ENCODE results near the gene RBPJL. TPM values are rescaled to one million over a fixed set of nuclear protein-coding genes. Genes with fewer than 3 reads are reported as not detected.

The RBPJL gene
- total and polyA plus RNA-seq, 2 of the 8 experiments (the other 6 are each of a cell fraction or from before 2014, with no cell fraction given) = 0.67 to 1.3 TPM

DNA sequence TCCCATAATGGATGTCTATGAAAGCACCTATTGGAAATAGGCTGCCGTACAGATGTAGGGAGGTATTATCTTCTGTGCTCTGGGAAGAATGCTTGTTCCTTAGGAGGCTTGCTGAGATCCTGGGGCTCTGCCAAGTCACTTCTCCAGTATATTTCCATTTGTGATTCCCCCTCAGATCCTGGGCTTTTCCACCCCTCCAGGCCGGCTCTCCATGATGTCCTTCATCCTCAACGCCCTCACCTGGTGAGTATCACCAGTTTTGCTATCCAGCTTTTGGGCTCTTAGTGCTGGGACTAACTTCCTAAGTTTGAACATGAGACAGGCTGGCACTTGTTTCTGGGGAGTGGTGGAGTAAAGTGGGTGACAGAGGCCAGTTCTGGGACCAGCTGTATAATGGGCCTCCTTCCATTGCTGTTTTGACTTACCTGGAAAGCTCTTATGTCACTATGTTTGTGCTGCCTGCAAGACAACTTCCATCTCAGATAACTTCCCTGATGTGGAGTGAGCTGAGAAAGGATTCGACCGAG is 58.9 kb downstream of the RBPJL start (continued):
- TF ChIP-seq, protein P1, sequence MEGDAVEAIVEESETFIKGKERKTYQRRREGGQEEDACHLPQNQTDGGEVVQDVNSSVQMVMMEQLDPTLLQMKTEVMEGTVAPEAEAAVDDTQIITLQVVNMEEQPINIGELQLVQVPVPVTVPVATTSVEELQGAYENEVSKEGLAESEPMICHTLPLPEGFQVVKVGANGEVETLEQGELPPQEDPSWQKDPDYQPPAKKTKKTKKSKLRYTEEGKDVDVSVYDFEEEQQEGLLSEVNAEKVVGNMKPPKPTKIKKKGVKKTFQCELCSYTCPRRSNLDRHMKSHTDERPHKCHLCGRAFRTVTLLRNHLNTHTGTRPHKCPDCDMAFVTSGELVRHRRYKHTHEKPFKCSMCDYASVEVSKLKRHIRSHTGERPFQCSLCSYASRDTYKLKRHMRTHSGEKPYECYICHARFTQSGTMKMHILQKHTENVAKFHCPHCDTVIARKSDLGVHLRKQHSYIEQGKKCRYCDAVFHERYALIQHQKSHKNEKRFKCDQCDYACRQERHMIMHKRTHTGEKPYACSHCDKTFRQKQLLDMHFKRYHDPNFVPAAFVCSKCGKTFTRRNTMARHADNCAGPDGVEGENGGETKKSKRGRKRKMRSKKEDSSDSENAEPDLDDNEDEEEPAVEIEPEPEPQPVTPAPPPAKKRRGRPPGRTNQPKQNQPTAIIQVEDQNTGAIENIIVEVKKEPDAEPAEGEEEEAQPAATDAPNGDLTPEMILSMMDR (IDR thresholded peaks at IDR 0.05; ENCODE audit: control extremely low read depth in 1 of 3, insufficient read depth in 1 of 3, low read depth in 1 of 3, low read length in 3 of 3) = no peak
- TF ChIP-seq NANOG (IDR thresholded peaks at IDR 0.05; ENCODE audit: insufficient read depth, low read depth, low read length, poor library complexity, severe bottlenecking) (no peak), TBP (IDR thresholded peaks at IDR 0.05; ENCODE audit: low read depth, low read length) (no peak), RNF2 (IDR thresholded peaks at IDR 0.05; ENCODE audit: borderline replicate concordance, low read depth, low read length, missing control alignments, poor library complexity, severe bottlenecking) (no peak), HDAC6 (IDR thresholded peaks at IDR 0.05; ENCODE audit: low read depth, low read length) (no peak), TCF12 (IDR thresholded peaks at IDR 0.05; ENCODE audit: low read depth, low read length) (no peak), EP300 (IDR thresholded peaks at IDR 0.05; ENCODE audit: borderline replicate concordance in 1 of 2, low read depth in 2 of 2, low read length in 2 of 2) (no peak)
